Measurements from ENCODE around the gene MKRN1. TPM values are rescaled to one million over a fixed set of nuclear protein-coding genes. Genes with fewer than 3 reads are reported as not detected.

The MKRN1 gene
- total RNA-seq, 2 experiments from 2014 or later = 51.5 to 53.9 TPM

Other genes with a start within 250 kb of the MKRN1 start
- gene SLC37A3, start 81.0 kb downstream of the MKRN1 start, total RNA-seq = 10 to 100 TPM; 19.9 to 23.9 TPM
- 1 to 10 TPM; 7.2 to 7.3 TPM for gene RAB19, start 75.4 kb downstream of the MKRN1 start, total RNA-seq
- gene DENND2A, start 161.3 kb upstream of the MKRN1 start, total RNA-seq = not detected
- 10 to 100 TPM; 20.6 to 20.8 TPM for gene ADCK2, start 193.4 kb upstream of the MKRN1 start, total RNA-seq
- 100 to 1,000 TPM; 213 to 221 TPM for gene NDUFB2, start 217.2 kb upstream of the MKRN1 start, total RNA-seq